ENCODE measurements around the gene KCMF1. TPM values are rescaled to one million over a fixed set of nuclear protein-coding genes. Genes with fewer than 3 reads are reported as not detected.

The KCMF1 gene
- total and polyA plus RNA-seq, 10 of the 15 experiments (the other 5 are each of a cell fraction or from before 2014, with no cell fraction given): 8.4 to 124 (median 43.0) TPM

- peaks cover 8% of the 10 kb centered on the region; the same call in 1 of the 2 replicates for H3K4me1 ChIP-seq (ENCODE audit: control insufficient read depth, insufficient read depth, low read length)
- H3K79me2 ChIP-seq (ENCODE audit: control insufficient read depth, insufficient read depth, low read length): peaks cover 3% of the 10 kb centered on the region
- POLR2A ChIA-PET: interaction anchor here (1.2 to 3.1 kb wide), 5 partner anchors 9 to 18 kb away, joined by 3 to 11 read pairs (median 9); no protein-coding TSS in a partner anchor
- CTCF ChIA-PET: interaction anchor here (1.1 to 2.9 kb wide), 6 partner anchors 11 to 57 kb away, joined by 3 to 14 read pairs (median 6); no protein-coding TSS in a partner anchor
- SMC1A ChIA-PET (ENCODE audit: uncharacterized antibody, unreplicated experiment): interaction anchor here (0.6 to 2.0 kb wide), 5 partner anchors 12 to 32 kb away, joined by 4 to 13 read pairs (median 7); no protein-coding TSS in a partner anchor
- H3K27ac ChIP-seq (ENCODE audit: control insufficient read depth, insufficient read depth): no peak overlapping the region
- H3K27me3 ChIP-seq (replicated peaks in 1 of 2; ENCODE audit: control insufficient read depth in 2 of 2, insufficient read depth in 2 of 2, low read length in 1 of 2): no peaks in the 10 kb centered on the region
- TF ChIP-seq BACH1 (IDR thresholded peaks at IDR 0.05; ENCODE audit: borderline replicate concordance) (no peak), SRF (IDR thresholded peaks at IDR 0.05; ENCODE audit: low read depth in 2 of 2, low read length in 2 of 2) (no peak), MTA2 (IDR thresholded peaks at IDR 0.05; ENCODE audit: low read depth) (no peak), USF1 (IDR thresholded peaks at IDR 0.05; ENCODE audit: borderline replicate concordance, extremely low read length, insufficient read depth, low read depth, low read length) (no peak)
- intact Hi-C loops (cut with micrococcal nuclease; ENCODE audit: unreplicated experiment) (no loop called here), in situ Hi-C loops (cut with MboI) (no loop called here)
- no peak overlapping the region for H3K9ac ChIP-seq (ENCODE audit: control insufficient read depth, insufficient read depth, low read length)
- H3K4me3 ChIP-seq: no peak overlapping the region
- ATAC-seq (no peak), FAIRE-seq (no peak), DNase-seq (ENCODE audit: low read depth, low spot score) (no peak)
- no peaks in the 10 kb centered on the region for H4K20me1 ChIP-seq (ENCODE audit: control insufficient read depth, insufficient read depth)
- no peak overlapping the region for H3K4me2 ChIP-seq (ENCODE audit: control insufficient read depth, insufficient read depth)
- H2AFZ ChIP-seq (ENCODE audit: control insufficient read depth, low read depth, low read length): no peak overlapping the region
- H3K9me3 ChIP-seq (replicated peaks; ENCODE audit: control insufficient read depth, insufficient read depth, low read length): no peaks in the 10 kb centered on the region
- RAD21 ChIA-PET (ENCODE audit: unreplicated experiment): interaction anchor here (1.1 to 2.9 kb wide), 4 partner anchors 11 to 32 kb away, joined by 4 to 12 read pairs (median 9); no protein-coding TSS in a partner anchor
- BruUV-seq (replicated peaks): no TSS peak
- H3K36me3 ChIP-seq (ENCODE audit: control insufficient read depth in 2 of 2, insufficient read depth in 2 of 2, low read length in 1 of 2): peaks cover 0 to under 1% of the 10 kb centered on the region in 2 experiments; a peak in 2 of 4 replicates
Observed at GRCh38 chr2:84957771-84958134, 13.2 kb upstream of the KCMF1 start.
